ENCODE results near the gene HSPA13.

HSPA13 gene

GRCh38 chr21:14405225-14405624, 22.3 kb upstream of the HSPA13 start:
- no peak for TF ChIP-seq CTCF (conservative IDR thresholded peaks at IDR 0.05; ENCODE audit: low read depth, low read length)
- Histone ChIP-seq H3K27me3 (ENCODE audit: insufficient read depth, low read depth) (no peaks in the 10 kb centered on the region), H2AFZ (ENCODE audit: low read depth) (no peak overlapping the region)

GRCh38 chr21:14403681-14404318, 20.9 kb upstream of the HSPA13 start:
- Histone ChIP-seq H3K27me3 (ENCODE audit: insufficient read depth, low read depth) (no peaks in the 10 kb centered on the region), H3K27ac (no peak overlapping the region)
- peak; percentile 79 for TF ChIP-seq CTCF (conservative IDR thresholded peaks at IDR 0.05; ENCODE audit: low read depth, low read length)

More at GRCh38 chr21:14405225-14405624, 22.3 kb upstream of the HSPA13 start:
- H3K4me2 ChIP-seq, result no peak overlapping the region
- H3K79me2 ChIP-seq (ENCODE audit: insufficient read depth, low read depth), result no peaks in the 10 kb centered on the region
- no peaks in the 10 kb centered on the region for H4K20me1 ChIP-seq (ENCODE audit: insufficient read depth)
- no peak overlapping the region for H3K9ac ChIP-seq
- H3K36me3 ChIP-seq (ENCODE audit: insufficient read depth), result no peaks in the 10 kb centered on the region
- peaks cover 6% of the 10 kb centered on the region for H3K4me1 ChIP-seq (ENCODE audit: low read depth, poor library complexity, severe bottlenecking)
- H3K27ac ChIP-seq, result no peak overlapping the region
- no peak overlapping the region for H3K4me3 ChIP-seq (IDR thresholded peaks at IDR 0.05; ENCODE audit: insufficient read depth, low read depth, low read length)

GRCh38 chr21:14401217-14401616, 18.3 kb upstream of the HSPA13 start:
- Histone ChIP-seq H4K20me1 (ENCODE audit: insufficient read depth) (no peaks in the 10 kb centered on the region), H3K4me1 (ENCODE audit: low read depth, poor library complexity, severe bottlenecking) (peaks cover 6% of the 10 kb centered on the region), H3K36me3 (ENCODE audit: insufficient read depth) (no peaks in the 10 kb centered on the region), H3K27ac (no peak overlapping the region), H3K9ac (no peak overlapping the region), H3K27me3 (ENCODE audit: insufficient read depth, low read depth) (no peaks in the 10 kb centered on the region), H3K4me3 (IDR thresholded peaks at IDR 0.05; ENCODE audit: insufficient read depth, low read depth, low read length) (no peak overlapping the region), H2AFZ (ENCODE audit: low read depth) (no peak overlapping the region), H3K4me2 (no peak overlapping the region), H3K79me2 (ENCODE audit: insufficient read depth, low read depth) (no peaks in the 10 kb centered on the region)
- TF ChIP-seq CTCF (conservative IDR thresholded peaks at IDR 0.05; ENCODE audit: low read depth, low read length), result no peak

More at GRCh38 chr21:14403681-14404318, 20.9 kb upstream of the HSPA13 start:
- no peaks in the 10 kb centered on the region for H3K36me3 ChIP-seq (ENCODE audit: insufficient read depth)
- no peak overlapping the region for H2AFZ ChIP-seq (ENCODE audit: low read depth)
- H3K4me1 ChIP-seq (ENCODE audit: low read depth, poor library complexity, severe bottlenecking), result peaks cover 6% of the 10 kb centered on the region
- H3K9ac ChIP-seq, result no peak overlapping the region
- no peak overlapping the region for H3K4me3 ChIP-seq (IDR thresholded peaks at IDR 0.05; ENCODE audit: insufficient read depth, low read depth, low read length)
- no peaks in the 10 kb centered on the region for H4K20me1 ChIP-seq (ENCODE audit: insufficient read depth)
- H3K79me2 ChIP-seq (ENCODE audit: insufficient read depth, low read depth), result no peaks in the 10 kb centered on the region
- H3K4me2 ChIP-seq, result no peak overlapping the region

GRCh38 chr21:14388282-14388681, 5.3 kb upstream of the HSPA13 start:
- H3K79me2 ChIP-seq (ENCODE audit: insufficient read depth, low read depth), result no peaks in the 10 kb centered on the region
- H3K4me3 ChIP-seq (IDR thresholded peaks at IDR 0.05; ENCODE audit: insufficient read depth, low read depth, low read length), result no peak overlapping the region
- no peak overlapping the region for H3K4me2 ChIP-seq
- H2AFZ ChIP-seq (ENCODE audit: low read depth), result no peak overlapping the region
- H3K4me1 ChIP-seq (ENCODE audit: low read depth, poor library complexity, severe bottlenecking), result peaks cover 8% of the 10 kb centered on the region
- H3K27me3 ChIP-seq (ENCODE audit: insufficient read depth, low read depth), result no peaks in the 10 kb centered on the region
- no peak for TF ChIP-seq CTCF (conservative IDR thresholded peaks at IDR 0.05; ENCODE audit: low read depth, low read length)
- H3K27ac ChIP-seq, result no peak overlapping the region
- H3K36me3 ChIP-seq (ENCODE audit: insufficient read depth), result no peaks in the 10 kb centered on the region
- H4K20me1 ChIP-seq (ENCODE audit: insufficient read depth), result no peaks in the 10 kb centered on the region
- H3K9ac ChIP-seq, result no peak overlapping the region
